HG03469 (cell line): Measurements from ENCODE around the gene GPC3.

Experiments used
- ATAC-seq: cut with Tn5 transposase; IDR thresholded peaks from one replicate; pipeline ENCODE4 v1.9.1; 2021; ENCODE audit warnings: mild to moderate bottlenecking, moderate library complexity, moderate number of reproducible peaks; ENCODE audit not compliant: unreplicated experiment

Gene GPC3

GRCh38 chrX:133933316-133933715, 52.1 kb downstream of the GPC3 start:
- ATAC-seq: no peak

- ATAC-seq: no peak
Measured at GRCh38 chrX:133929836-133930464, 55.4 kb downstream of the GPC3 start.

- ATAC-seq: no peak
Measured at GRCh38 chrX:133928365-133928764, 57.0 kb downstream of the GPC3 start.

GRCh38 chrX:133926809-133927208, 58.6 kb downstream of the GPC3 start:
- no peak for ATAC-seq

GRCh38 chrX:133926099-133926498, 59.3 kb downstream of the GPC3 start:
- no peak for ATAC-seq

- no peak for ATAC-seq
Measured at GRCh38 chrX:133924548-133924947, 60.8 kb downstream of the GPC3 start.

- ATAC-seq: no peak
Measured at GRCh38 chrX:133923548-133923947, 61.8 kb downstream of the GPC3 start.

GRCh38 chrX:133923113-133923512, 62.3 kb downstream of the GPC3 start:
- peak; percentile 60 for ATAC-seq

- no peak for ATAC-seq
Measured at GRCh38 chrX:133922390-133922771, 63.0 kb downstream of the GPC3 start.

- peak; percentile 54 for ATAC-seq
Measured at GRCh38 chrX:133921764-133922389, 63.5 kb downstream of the GPC3 start.

GRCh38 chrX:133921086-133921485, 64.3 kb downstream of the GPC3 start:
- no peak for ATAC-seq

- no peak for ATAC-seq
Measured at GRCh38 chrX:133918361-133918771, 67.0 kb downstream of the GPC3 start.

GRCh38 chrX:133916984-133917722, 68.2 kb downstream of the GPC3 start:
- no peak for ATAC-seq

- no peak for ATAC-seq
Measured at GRCh38 chrX:133913658-133914388, 71.6 kb downstream of the GPC3 start.

- no peak for ATAC-seq
Measured at GRCh38 chrX:133913009-133913408, 72.4 kb downstream of the GPC3 start.

- ATAC-seq: no peak
Measured at GRCh38 chrX:133911825-133912495, 73.4 kb downstream of the GPC3 start.

- no peak for ATAC-seq
Measured at GRCh38 chrX:133910539-133910938, 74.9 kb downstream of the GPC3 start.

- no peak for ATAC-seq
Measured at GRCh38 chrX:133909888-133910287, 75.5 kb downstream of the GPC3 start.

GRCh38 chrX:133908223-133908955, 77.0 kb downstream of the GPC3 start:
- no peak for ATAC-seq

GRCh38 chrX:133907606-133908005, 77.8 kb downstream of the GPC3 start:
- no peak for ATAC-seq
